Fibroblast of pulmonary artery (primary cell): ENCODE results near the gene TARS1.

Source experiments
- DNase-seq: peaks from one replicate; pipeline ENCODE4 v3.0.0-alpha.2; 2010; ENCODE audit warnings: low read depth
- H3K4me3 ChIP-seq: replicated peaks from 2 replicates; pipeline ENCODE4 v1.5.1; 2011; ENCODE audit warnings: low read depth, mild to moderate bottlenecking, control low read depth, low read length, moderate library complexity
- TF ChIP-seq, protein P1 (sequence below): IDR thresholded peaks from 2 replicates; pipeline ENCODE4 v1.5.1; 2011; ENCODE audit warnings: mild to moderate bottlenecking, control low read depth, low read length, inconsistent platforms; ENCODE audit errors: missing control alignments

Gene TARS1

GRCh38 chr5:33491941-33492340 is 51.2 kb downstream of the TARS1 start:
- H3K4me3 ChIP-seq: no peak overlapping the region
- TF ChIP-seq, protein P1, sequence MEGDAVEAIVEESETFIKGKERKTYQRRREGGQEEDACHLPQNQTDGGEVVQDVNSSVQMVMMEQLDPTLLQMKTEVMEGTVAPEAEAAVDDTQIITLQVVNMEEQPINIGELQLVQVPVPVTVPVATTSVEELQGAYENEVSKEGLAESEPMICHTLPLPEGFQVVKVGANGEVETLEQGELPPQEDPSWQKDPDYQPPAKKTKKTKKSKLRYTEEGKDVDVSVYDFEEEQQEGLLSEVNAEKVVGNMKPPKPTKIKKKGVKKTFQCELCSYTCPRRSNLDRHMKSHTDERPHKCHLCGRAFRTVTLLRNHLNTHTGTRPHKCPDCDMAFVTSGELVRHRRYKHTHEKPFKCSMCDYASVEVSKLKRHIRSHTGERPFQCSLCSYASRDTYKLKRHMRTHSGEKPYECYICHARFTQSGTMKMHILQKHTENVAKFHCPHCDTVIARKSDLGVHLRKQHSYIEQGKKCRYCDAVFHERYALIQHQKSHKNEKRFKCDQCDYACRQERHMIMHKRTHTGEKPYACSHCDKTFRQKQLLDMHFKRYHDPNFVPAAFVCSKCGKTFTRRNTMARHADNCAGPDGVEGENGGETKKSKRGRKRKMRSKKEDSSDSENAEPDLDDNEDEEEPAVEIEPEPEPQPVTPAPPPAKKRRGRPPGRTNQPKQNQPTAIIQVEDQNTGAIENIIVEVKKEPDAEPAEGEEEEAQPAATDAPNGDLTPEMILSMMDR: no peak

DNA sequence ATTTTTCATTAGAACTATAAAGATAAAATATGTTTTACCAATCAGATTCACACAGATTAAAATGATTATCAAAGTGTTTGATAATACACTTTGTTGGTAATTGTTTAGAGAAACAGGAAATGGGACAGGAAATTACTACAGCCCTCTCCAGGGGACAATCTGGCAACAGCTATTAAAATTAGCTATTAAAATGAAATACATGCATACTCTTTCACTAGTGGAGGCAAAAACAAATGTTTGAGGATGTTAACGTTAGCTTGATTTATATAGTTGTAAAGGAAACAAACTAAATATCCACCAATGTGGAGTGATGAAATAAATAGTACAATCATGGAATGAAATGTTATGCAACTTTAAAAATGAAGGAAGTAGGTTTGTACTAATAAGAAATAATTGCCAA is 53.7 kb downstream of the TARS1 start:
- peak; percentile 19 for DNase-seq
- TF ChIP-seq, protein P1: no peak

More at GRCh38 chr5:33491941-33492340, 51.2 kb downstream of the TARS1 start:
- DNase-seq: no peak

DNA sequence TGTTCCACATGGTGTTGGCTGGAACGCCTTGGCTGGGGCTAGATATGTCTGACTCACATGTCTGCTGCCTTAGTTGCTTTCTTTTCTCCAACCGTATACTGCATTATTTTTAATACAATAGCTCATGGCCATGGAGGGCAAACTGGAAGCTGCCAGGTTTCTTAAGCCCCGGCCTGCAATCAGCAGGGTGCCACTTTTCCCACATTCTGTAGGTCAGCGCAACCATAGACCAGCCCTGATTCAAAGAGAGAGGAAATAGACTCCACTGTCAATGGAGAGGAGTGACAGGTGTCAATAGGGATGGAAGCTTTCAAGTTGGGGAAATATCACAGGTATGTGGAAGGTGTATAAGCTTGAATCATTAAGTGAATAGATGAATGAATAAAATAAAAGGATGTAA is 60.5 kb downstream of the TARS1 start:
- DNase-seq: no peak
- TF ChIP-seq, protein P1: no peak
- no peak overlapping the region for H3K4me3 ChIP-seq

More for the DNA sequence above, 53.7 kb downstream of the TARS1 start:
- no peak overlapping the region for H3K4me3 ChIP-seq

DNA sequence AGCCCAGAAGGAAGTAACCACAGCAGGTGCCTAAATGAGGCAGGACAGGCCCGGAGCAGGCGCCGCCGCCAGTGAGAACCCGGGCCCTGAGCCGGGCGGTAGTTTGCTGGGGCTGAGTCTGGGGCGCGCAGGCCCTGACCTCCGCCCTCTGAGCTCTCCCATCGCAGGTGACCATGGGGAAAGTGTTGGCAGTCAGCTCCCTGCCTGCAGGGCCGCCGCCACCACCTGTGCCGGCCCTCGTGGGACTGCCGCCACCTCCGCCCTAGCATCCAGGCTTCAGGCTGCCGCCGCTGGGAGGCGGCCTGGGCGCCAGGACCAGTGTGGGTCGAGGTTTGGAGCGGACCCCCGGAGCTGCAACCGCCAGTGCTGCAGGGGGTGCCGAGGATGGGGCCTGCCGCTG is 61.1 kb downstream of the TARS1 start:
- TF ChIP-seq, protein P1: no peak
- H3K4me3 ChIP-seq: no peak overlapping the region
- DNase-seq: no peak

GRCh38 chr5:33504570-33504969 is 63.8 kb downstream of the TARS1 start:
- no peak for DNase-seq
- TF ChIP-seq, protein P1: no peak
- H3K4me3 ChIP-seq: no peak overlapping the region

DNA sequence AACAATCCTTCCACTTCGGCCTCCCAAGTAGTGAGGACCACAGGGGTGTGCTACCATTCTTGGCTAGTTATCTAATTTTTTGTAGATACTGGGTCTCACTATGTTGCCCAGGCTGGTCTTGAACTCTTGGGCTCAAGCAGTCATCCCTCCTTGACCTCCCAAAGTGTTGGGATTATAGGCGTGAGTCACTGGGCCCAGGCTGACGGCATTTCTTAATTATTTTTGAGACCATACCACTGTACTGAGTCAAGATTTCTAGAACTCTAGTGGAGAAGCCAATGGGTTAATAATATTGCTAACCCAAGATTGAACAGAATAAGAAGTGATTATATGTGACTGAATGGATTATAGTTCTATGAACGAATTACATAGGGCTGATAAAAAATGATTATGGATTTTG is 66.7 kb downstream of the TARS1 start:
- no peak overlapping the region for H3K4me3 ChIP-seq
- DNase-seq: no peak
- TF ChIP-seq, protein P1: no peak

DNA sequence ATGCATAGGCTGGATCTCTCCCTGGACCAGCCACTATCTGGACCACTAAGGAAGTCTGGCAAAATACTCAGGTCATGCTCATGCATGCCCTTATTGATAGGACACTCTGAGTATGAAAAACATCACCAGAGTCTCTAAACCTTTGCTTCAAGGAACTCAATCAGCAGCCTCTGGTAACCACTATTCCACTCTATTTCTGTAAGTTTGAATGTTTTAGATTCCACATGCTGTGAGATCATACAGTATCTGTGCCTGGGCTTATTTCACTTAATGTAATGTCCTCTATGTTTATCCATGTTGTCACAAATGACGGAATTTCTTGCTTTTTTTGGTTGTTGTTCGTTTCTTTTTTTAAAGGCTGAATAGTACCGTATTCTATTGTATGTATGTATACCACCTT is 68.3 kb downstream of the TARS1 start:
- no peak overlapping the region for H3K4me3 ChIP-seq
- DNase-seq: no peak
- TF ChIP-seq, protein P1: no peak
